ENCODE measurements around the gene CNIH2. TPM values are rescaled to one million over a fixed set of nuclear protein-coding genes. Genes with fewer than 3 reads are reported as not detected.

The CNIH2 gene
- total RNA-seq, 8 experiments from 2014 or later, result 0.41 to 53.9 (median 32.4) TPM

DNA sequence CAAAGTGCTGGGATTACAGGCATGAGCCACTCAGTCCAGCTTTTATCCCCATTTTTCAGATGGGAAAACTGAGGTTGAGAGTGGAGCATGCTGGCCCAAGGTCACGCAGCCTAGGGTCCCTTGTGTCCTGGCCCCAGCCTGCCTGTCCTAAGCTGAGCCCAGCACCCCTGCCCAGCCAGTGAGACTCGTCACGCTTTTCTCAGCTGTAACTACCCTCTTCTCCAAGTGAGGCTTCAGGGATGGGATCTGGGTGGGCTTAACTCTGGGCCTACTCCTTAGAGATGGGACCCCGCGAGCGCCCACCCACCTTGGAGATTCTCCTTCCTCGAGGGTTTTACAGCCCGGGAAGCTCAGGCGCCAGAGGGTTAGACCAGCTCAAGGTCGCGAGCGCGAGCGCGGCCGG, 13.3 kb downstream of the CNIH2 start:
- peak overlapping the region; percentile 48 to 79 (median 57) for H3K4me3 ChIP-seq
- WGBS, 10 experiments, result 3% methylated on average over 5 of the region's 16 CpGs; no CpG with 5 or more reads in 9 of the 10 experiments
- ATAC-seq (replicated peaks in 6 of 8), result no peak
- H3K27ac ChIP-seq, result peak overlapping the region in 1 of 2 donors; percentile 82
- H3K4me1 ChIP-seq (replicated peaks in 1 of 2), result peaks cover 22 to 41% of the 10 kb centered on the region in 2 donors
- in situ Hi-C loops (cut with MboI; ENCODE audit: low pct_unique_long_range_greater_than_20kb in 2 of 9, low sequenced_read_pairs in 9 of 9, unreplicated experiment in 9 of 9), result no loop called here

DNA sequence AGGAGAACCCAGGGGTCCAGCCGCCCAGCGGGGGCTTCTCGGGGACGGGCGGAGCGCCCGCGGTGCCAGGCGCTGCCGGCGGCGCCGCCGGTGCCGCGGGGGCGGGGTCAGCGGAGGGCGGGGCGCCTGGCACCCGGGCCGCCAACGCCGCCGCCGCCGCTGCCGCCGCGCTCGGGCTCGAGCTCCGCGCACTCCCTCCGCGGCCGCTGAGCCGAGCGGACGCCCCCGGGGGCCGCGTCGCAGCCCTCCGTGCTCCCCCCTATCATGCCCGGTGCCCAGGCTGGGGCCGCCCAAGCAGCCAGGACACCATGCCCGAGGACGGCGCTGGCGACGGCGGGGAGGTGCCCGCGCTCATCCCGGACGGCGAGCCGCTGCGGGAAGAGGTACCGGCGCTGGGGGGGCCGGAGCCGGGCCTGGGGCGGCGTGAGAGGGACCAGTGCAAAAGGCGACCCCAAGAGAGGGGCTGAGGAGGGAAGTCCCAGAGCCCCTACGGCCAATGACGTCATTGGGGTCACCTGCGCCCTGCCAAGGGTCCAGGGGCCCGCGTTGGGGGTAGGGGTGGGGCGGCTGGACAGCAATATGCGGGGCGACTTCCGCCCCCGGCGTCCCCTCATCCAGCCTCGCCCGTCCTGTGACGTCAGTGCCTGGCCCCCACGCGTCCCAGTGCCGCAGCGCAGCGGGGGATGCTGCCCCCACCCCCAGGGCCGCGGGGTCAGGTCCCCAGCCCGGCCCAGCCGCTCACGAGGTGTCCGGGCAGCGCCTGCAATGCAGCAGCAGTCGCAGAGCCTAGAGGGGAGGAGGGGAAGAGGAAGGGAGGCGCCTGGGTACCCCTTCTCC, 13.9 kb downstream of the CNIH2 start, which contains the start of gene TMEM151A:
TMEM151A (plus strand) TSS at position 189 of the 837 bp plus-strand sequence; CDS start at position 309, 120 bp downstream.
- in situ Hi-C loops (cut with MboI; ENCODE audit: low pct_unique_long_range_greater_than_20kb in 2 of 9, low sequenced_read_pairs in 9 of 9, unreplicated experiment in 9 of 9), result no loop called here
- ATAC-seq (replicated peaks in 6 of 8), result peak in 2 of 8 experiments; percentile 2 to 4
- Histone ChIP-seq H3K4me3 (peak within 1 kb of the TSS; percentile 48 to 79 (median 57)), H3K27ac (peak within 1 kb of the TSS; percentile 30 to 82), H3K4me1 (replicated peaks in 1 of 2) (peaks cover 21 to 41% of the 10 kb centered on the region in 2 donors)
- WGBS, 10 experiments, result 20% methylated on average over 1 of the region's 95 CpGs; no CpG with 5 or more reads in 9 of the 10 experiments

- in situ Hi-C loops (cut with MboI; ENCODE audit: low pct_unique_long_range_greater_than_20kb in 2 of 9, low sequenced_read_pairs in 9 of 9, unreplicated experiment in 9 of 9), result no loop called here
- Histone ChIP-seq H3K4me1 (replicated peaks in 1 of 2) (peaks cover 13 to 34% of the 10 kb centered on the region in 2 donors), H3K27ac (peak overlapping the region in 1 of 2 donors; percentile 82), H3K4me3 (peak overlapping the region; percentile 48 to 79 (median 57))
- 0 to 90% (median 41%) methylated on average over 1 to 7 of the region's 17 CpGs; no CpG with 5 or more reads in 4 of the 10 experiments for WGBS, 10 experiments
- ATAC-seq (replicated peaks in 6 of 8), result no peak
Observed at GRCh38 chr11:66292543-66293332, 14.8 kb downstream of the CNIH2 start.

DNA sequence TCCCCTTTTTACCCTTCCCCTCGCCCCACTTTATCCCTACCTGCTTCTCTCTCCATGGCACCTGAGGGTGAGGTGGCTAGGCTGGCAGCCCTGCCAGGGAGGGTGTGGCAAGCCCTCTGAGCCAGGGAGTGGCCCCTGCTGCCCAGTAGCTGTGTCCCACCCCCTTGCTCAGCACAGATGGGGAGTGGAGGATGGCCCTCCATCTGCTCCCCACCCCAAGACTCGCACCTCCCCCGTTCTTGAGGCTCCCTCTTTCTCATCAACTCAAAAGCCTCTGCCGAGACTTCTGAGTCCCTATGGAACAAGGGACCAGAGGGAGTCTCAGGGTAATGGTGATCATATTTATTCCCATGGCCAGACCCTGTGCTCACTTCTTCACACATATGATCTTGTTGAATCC, 15.4 kb downstream of the CNIH2 start:
- Histone ChIP-seq H3K4me1 (replicated peaks in 1 of 2) (peaks cover 7 to 28% of the 10 kb centered on the region in 2 donors), H3K4me3 (no peak overlapping the region), H3K27ac (no peak overlapping the region)
- in situ Hi-C loops (cut with MboI; ENCODE audit: low pct_unique_long_range_greater_than_20kb in 2 of 9, low sequenced_read_pairs in 9 of 9, unreplicated experiment in 9 of 9), result no loop called here
- WGBS, 10 experiments, result 44 to 73% (median 67%) methylated on average over 1 to 2 of the region's 4 CpGs; no CpG with 5 or more reads in 7 of the 10 experiments
- no peak for ATAC-seq (replicated peaks in 6 of 8)

- 65 to 100% (median 80%) methylated on average over 2 to 15 of the region's 30 CpGs; no CpG with 5 or more reads in 5 of the 10 experiments for WGBS, 10 experiments
- no peak overlapping the region for H3K27ac ChIP-seq
- H3K4me3 ChIP-seq, result no peak overlapping the region
- no peak for ATAC-seq (replicated peaks in 6 of 8)
- H3K4me1 ChIP-seq (replicated peaks in 1 of 2), result peaks cover 7 to 28% of the 10 kb centered on the region in 2 donors
- in situ Hi-C loops (cut with MboI; ENCODE audit: low pct_unique_long_range_greater_than_20kb in 2 of 9, low sequenced_read_pairs in 9 of 9, unreplicated experiment in 9 of 9), result no loop called here
Observed at GRCh38 chr11:66293777-66294625, 16.0 kb downstream of the CNIH2 start.

GRCh38 chr11:66294626-66295620, 16.9 kb downstream of the CNIH2 start:
- Histone ChIP-seq H3K4me1 (replicated peaks in 1 of 2) (peaks cover 5 to 25% of the 10 kb centered on the region in 2 donors), H3K27ac (no peak overlapping the region), H3K4me3 (no peak overlapping the region)
- in situ Hi-C loops (cut with MboI; ENCODE audit: low pct_unique_long_range_greater_than_20kb in 2 of 9, low sequenced_read_pairs in 9 of 9, unreplicated experiment in 9 of 9), result no loop called here
- ATAC-seq (replicated peaks in 6 of 8), result no peak
- WGBS, 10 experiments, result 90 to 95% (median 94%) methylated on average over 4 to 28 of the region's 123 CpGs; no CpG with 5 or more reads in 6 of the 10 experiments

- in situ Hi-C loops (cut with MboI; ENCODE audit: low pct_unique_long_range_greater_than_20kb in 2 of 9, low sequenced_read_pairs in 9 of 9, unreplicated experiment in 9 of 9), result no loop called here
- Histone ChIP-seq H3K4me3 (no peak overlapping the region), H3K27ac (no peak overlapping the region), H3K4me1 (replicated peaks in 1 of 2) (peaks cover 0 to 4% of the 10 kb centered on the region in 2 donors)
- 0 to 73% (median 41%) methylated on average over 1 to 8 of the region's 8 CpGs; no CpG with 5 or more reads in 3 of the 10 experiments for WGBS, 10 experiments
- no peak for ATAC-seq (replicated peaks in 6 of 8)
Observed at GRCh38 chr11:66297610-66298009, 19.6 kb downstream of the CNIH2 start.

GRCh38 chr11:66299186-66299585, 21.2 kb downstream of the CNIH2 start:
- Histone ChIP-seq H3K27ac (no peak overlapping the region), H3K4me1 (replicated peaks in 1 of 2) (no peaks in the 10 kb centered on the region), H3K4me3 (no peak overlapping the region)
- ATAC-seq (replicated peaks in 6 of 8), result no peak
- in situ Hi-C loops (cut with MboI; ENCODE audit: low pct_unique_long_range_greater_than_20kb in 2 of 9, low sequenced_read_pairs in 9 of 9, unreplicated experiment in 9 of 9), result no loop called here
- 40 to 100% (median 75%) methylated on average over 1 to 3 of the region's 3 CpGs; no CpG with 5 or more reads in 4 of the 10 experiments for WGBS, 10 experiments

DNA sequence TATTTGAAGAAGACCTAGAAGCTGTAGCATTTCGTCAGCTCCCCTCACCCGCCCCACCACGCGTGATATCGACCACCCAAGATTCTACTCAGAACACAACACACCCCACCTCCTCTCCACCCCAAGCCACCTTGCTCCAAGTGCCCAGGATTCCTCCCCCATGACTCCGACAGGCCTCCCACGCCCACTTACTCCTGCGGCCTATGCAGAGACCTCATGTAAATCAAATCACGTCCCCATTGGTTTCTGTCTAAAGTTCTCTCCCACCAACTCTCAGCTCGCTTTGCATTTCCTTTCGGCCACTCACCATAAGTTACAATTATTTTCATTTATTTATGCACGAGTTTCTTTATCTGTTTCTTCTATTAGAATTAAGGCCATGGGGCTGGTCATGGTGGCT, 24.7 kb downstream of the CNIH2 start:
- 40 to 100% (median 82%) methylated on average over 1 to 8 of the region's 12 CpGs; no CpG with 5 or more reads in 2 of the 10 experiments for WGBS, 10 experiments
- Histone ChIP-seq H3K4me3 (no peak overlapping the region), H3K27ac (no peak overlapping the region), H3K4me1 (replicated peaks in 1 of 2) (no peaks in the 10 kb centered on the region)
- in situ Hi-C loops (cut with MboI; ENCODE audit: low pct_unique_long_range_greater_than_20kb in 2 of 9, low sequenced_read_pairs in 9 of 9, unreplicated experiment in 9 of 9), result no loop called here
- no peak for ATAC-seq (replicated peaks in 6 of 8)

GRCh38 chr11:66309475-66309874, 31.5 kb downstream of the CNIH2 start:
- in situ Hi-C loops (cut with MboI; ENCODE audit: low pct_unique_long_range_greater_than_20kb in 2 of 9, low sequenced_read_pairs in 9 of 9, unreplicated experiment in 9 of 9), result no loop called here
- 20 to 85% (median 41%) methylated on average over 1 to 3 of the region's 3 CpGs; no CpG with 5 or more reads in 3 of the 10 experiments for WGBS, 10 experiments
- Histone ChIP-seq H3K27ac (no peak overlapping the region), H3K4me3 (no peak overlapping the region), H3K4me1 (replicated peaks in 1 of 2) (peaks cover 8 to 13% of the 10 kb centered on the region in 2 donors)
- ATAC-seq (replicated peaks in 6 of 8), result no peak

- peaks cover 8 to 13% of the 10 kb centered on the region in 2 donors for H3K4me1 ChIP-seq (replicated peaks in 1 of 2)
- no peak for ATAC-seq (replicated peaks in 6 of 8)
- WGBS, 10 experiments, result 47 to 92% (median 76%) methylated on average over 1 to 8 of the region's 8 CpGs; no CpG with 5 or more reads in 3 of the 10 experiments
- H3K4me3 ChIP-seq, result no peak overlapping the region
- no peak overlapping the region for H3K27ac ChIP-seq
- in situ Hi-C loops (cut with MboI; ENCODE audit: low pct_unique_long_range_greater_than_20kb in 2 of 9, low sequenced_read_pairs in 9 of 9, unreplicated experiment in 9 of 9), result no loop called here
Observed at GRCh38 chr11:66310324-66310723, 32.3 kb downstream of the CNIH2 start.

All from motor neuron (in vitro differentiated cells).